ENCODE data around the gene KLHL17.

DNA sequence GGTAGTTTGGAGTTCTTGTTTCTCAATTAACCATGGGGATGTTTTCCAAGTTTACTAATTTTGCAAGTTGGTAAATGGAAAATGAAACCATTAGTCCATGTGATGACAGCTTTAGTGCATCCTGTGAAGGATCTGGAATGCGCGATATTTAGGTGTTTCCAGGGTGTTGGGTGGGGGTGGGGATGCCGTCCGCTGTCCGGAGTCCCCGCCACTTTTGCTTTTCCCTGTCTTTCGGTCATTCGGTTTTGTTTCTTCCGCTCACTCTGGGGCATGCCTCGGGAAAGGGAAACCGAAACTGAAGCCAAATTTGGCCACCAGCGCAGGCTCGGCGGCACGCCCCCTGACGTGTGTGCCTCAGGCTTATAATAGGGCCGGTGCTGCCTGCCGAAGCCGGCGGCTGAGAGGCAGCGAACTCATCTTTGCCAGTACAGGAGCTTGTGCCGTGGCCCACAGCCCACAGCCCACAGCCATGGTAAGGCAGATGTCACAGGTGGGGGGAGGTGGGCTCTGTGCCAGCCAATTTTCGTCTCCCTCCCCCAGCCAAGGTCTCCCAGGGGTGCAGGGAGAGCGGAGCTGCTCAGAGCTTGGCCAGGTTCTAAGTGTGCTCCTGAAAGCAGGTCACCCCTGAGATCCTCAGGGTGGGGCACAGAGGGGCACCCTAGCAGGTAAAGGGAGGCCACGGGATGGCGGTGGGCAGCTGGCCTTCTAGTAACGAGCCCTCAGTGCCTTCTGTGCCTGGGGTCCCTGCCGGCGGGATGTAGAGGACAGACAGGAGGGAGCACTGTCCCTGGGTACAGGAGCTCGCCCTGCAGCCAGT lies 52.9 kb downstream of the KLHL17 start, which contains the start of gene ISG15:
- TF ChIP-seq TAF1 (conservative IDR thresholded peaks at IDR 0.05) (peak; percentile 24), YY1 (IDR thresholded peaks at IDR 0.05) (peak; percentile 82), SP1 (IDR thresholded peaks at IDR 0.05) (peak; percentile 79), REST (IDR thresholded peaks at IDR 0.05) (peak; percentile 85), GABPA (IDR thresholded peaks at IDR 0.05 in 1 of 2, conservative IDR thresholded peaks at IDR 0.05 in 1 of 2) (peak in 1 of 2 donors; percentile 76), RAD21 (IDR thresholded peaks at IDR 0.05) (peak in 1 of 2 donors; percentile 46)
- TF ChIP-seq, protein P1, sequence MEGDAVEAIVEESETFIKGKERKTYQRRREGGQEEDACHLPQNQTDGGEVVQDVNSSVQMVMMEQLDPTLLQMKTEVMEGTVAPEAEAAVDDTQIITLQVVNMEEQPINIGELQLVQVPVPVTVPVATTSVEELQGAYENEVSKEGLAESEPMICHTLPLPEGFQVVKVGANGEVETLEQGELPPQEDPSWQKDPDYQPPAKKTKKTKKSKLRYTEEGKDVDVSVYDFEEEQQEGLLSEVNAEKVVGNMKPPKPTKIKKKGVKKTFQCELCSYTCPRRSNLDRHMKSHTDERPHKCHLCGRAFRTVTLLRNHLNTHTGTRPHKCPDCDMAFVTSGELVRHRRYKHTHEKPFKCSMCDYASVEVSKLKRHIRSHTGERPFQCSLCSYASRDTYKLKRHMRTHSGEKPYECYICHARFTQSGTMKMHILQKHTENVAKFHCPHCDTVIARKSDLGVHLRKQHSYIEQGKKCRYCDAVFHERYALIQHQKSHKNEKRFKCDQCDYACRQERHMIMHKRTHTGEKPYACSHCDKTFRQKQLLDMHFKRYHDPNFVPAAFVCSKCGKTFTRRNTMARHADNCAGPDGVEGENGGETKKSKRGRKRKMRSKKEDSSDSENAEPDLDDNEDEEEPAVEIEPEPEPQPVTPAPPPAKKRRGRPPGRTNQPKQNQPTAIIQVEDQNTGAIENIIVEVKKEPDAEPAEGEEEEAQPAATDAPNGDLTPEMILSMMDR (IDR thresholded peaks at IDR 0.05; ENCODE audit: low read depth, low read length, missing input control) = no peak
- TF ChIP-seq, protein P2, sequence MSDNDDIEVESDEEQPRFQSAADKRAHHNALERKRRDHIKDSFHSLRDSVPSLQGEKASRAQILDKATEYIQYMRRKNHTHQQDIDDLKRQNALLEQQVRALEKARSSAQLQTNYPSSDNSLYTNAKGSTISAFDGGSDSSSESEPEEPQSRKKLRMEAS (IDR thresholded peaks at IDR 0.05) = peak; percentile 79
- TF ChIP-seq, protein P3, sequence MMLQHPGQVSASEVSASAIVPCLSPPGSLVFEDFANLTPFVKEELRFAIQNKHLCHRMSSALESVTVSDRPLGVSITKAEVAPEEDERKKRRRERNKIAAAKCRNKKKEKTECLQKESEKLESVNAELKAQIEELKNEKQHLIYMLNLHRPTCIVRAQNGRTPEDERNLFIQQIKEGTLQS (IDR thresholded peaks at IDR 0.05) = no peak
